Karpas-422 (cell line): Measurements from ENCODE around the gene ARL2BP. TPM values are rescaled to one million over a fixed set of nuclear protein-coding genes. Genes with fewer than 3 reads are reported as not detected.

Experiments
- DNase-seq: peaks from one replicate; pipeline ENCODE4 v3.0.0-alpha.2; 2015
- H2AFZ ChIP-seq: fragments of 200-600 bp; sonication (generic); 2 replicates; pipeline ENCODE4 v1.6.1; 2014; ENCODE audit warnings: antibody characterized with exemption, low read length, mixed read lengths
- H3K27ac ChIP-seq: fragments of 200-600 bp; sonication (generic); 2 replicates; pipeline ENCODE4 v1.5.1; 2014; ENCODE audit warnings: mild to moderate bottlenecking, low read length, moderate library complexity
- H3K27me3 ChIP-seq: fragments of 200-600 bp; sonication (generic); 2 replicates; pipeline ENCODE4 v1.6.1; 2014; ENCODE audit warnings: low read length, mixed read lengths
- H3K36me3 ChIP-seq: fragments of 200-600 bp; sonication (generic); 2 replicates; pipeline ENCODE4 v1.6.1; 2014; ENCODE audit warnings: low read length, mixed read lengths; ENCODE audit not compliant: insufficient read depth
- H3K4me1 ChIP-seq: fragments of 200-600 bp; sonication (generic); 2 replicates; pipeline ENCODE4 v1.6.1; 2014; ENCODE audit warnings: mild to moderate bottlenecking, low read length, mixed read lengths
- H3K4me2 ChIP-seq: fragments of 200-600 bp; sonication (generic); 2 replicates; pipeline ENCODE4 v1.6.1; 2014; ENCODE audit warnings: low read length, low read depth, mild to moderate bottlenecking; ENCODE audit not compliant: poor library complexity, severe bottlenecking
- H3K4me3 ChIP-seq: fragments of 200-600 bp; sonication (generic); 2 replicates; pipeline ENCODE4 v1.5.1; 2014; ENCODE audit warnings: mild to moderate bottlenecking, antibody characterized with exemption, low read length, mixed read lengths
- H3K79me2 ChIP-seq: fragments of 200-600 bp; sonication (generic); 2 replicates; pipeline ENCODE4 v1.6.1; 2014; ENCODE audit warnings: mild to moderate bottlenecking, low read length, mixed read lengths
- H3K9ac ChIP-seq: fragments of 200-600 bp; sonication (generic); 2 replicates; pipeline ENCODE4 v1.6.0; 2014; ENCODE audit warnings: low read length
- H3K9me2 ChIP-seq: fragments of 200-600 bp; sonication (generic), shearing (Covaris generic); replicated peaks from 2 replicates; pipeline ENCODE4 v1.6.0; 2014; ENCODE audit warnings: mild to moderate bottlenecking, low read length, moderate library complexity; ENCODE audit not compliant: insufficient read depth
- H3K9me3 ChIP-seq: fragments of 300-700, 200-600 bp; sonication (generic); 2 replicates; pipeline ENCODE4 v1.6.1; 2014; ENCODE audit warnings: low read length, mixed read lengths
- H4K20me1 ChIP-seq: fragments of 200-600 bp; sonication (generic); 2 replicates; pipeline ENCODE4 v1.6.1; 2014; ENCODE audit warnings: mild to moderate bottlenecking, antibody characterized with exemption, low read length, low read depth; ENCODE audit not compliant: insufficient read depth
- total RNA-seq: library from RNA; depleted of rRNA; stranded (reverse); fragments of >200 nt; shearing (Covaris generic); gene quantifications from 2 replicates; pipeline ENCODE4 v1.2.3, GENCODE V29; 2014; ENCODE audit warnings: low replicate concordance

ARL2BP gene
- total RNA-seq, 1 experiment from 2014 or later: 96.8 TPM

DNA sequence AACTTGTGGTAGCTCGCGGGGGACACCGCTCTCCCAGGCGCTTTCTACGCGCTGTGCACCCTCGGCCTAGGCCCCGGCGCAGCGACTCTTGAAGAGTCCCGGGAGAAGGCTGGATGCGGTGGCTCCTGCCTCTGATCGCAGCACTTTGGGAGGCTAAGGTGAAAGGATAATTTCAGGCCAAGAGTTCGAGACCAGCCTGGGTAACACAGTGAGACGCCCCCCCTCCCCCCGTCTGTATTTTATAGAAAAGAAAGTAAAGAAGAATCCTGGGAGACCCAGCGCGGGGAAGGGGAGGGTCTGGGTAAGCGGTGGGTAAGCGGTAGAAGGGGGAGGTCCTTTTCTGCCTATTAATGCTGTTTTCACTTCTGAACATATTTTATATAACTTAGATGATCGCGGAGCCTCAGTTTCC, 39.9 kb downstream of the ARL2BP start:
- Histone ChIP-seq H3K4me3 (no peak overlapping the region), H4K20me1 (no peaks in the 10 kb centered on the region), H3K9ac (no peak overlapping the region), H2AFZ (no peak overlapping the region), H3K79me2 (no peaks in the 10 kb centered on the region), H3K27ac (no peak overlapping the region), H3K4me1 (no peaks in the 10 kb centered on the region), H3K9me3 (no peaks in the 10 kb centered on the region), H3K27me3 (no peaks in the 10 kb centered on the region), H3K9me2 (no peaks in the 10 kb centered on the region), H3K4me2 (no peak overlapping the region), H3K36me3 (no peaks in the 10 kb centered on the region)
- DNase-seq: no peak

DNA sequence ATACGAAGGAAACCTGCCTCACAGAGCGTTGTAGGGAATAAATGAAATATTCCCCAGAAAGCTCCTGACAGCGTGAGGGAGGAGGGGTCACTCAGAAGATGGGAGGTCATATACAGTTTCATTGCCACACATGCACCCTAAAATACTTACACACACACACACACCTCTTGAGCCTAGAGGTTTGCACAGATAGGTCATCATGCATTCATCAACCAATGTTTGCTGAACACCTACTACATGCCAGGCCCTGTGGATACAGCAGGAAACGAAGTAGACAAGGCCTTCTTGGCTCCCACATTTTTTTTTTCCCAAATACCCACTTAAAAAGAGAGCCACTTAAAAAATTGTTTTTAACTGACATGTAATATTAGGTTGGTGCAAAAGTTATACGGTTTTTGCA, 40.3 kb downstream of the ARL2BP start:
- no peak overlapping the region for H3K4me2 ChIP-seq

DNA sequence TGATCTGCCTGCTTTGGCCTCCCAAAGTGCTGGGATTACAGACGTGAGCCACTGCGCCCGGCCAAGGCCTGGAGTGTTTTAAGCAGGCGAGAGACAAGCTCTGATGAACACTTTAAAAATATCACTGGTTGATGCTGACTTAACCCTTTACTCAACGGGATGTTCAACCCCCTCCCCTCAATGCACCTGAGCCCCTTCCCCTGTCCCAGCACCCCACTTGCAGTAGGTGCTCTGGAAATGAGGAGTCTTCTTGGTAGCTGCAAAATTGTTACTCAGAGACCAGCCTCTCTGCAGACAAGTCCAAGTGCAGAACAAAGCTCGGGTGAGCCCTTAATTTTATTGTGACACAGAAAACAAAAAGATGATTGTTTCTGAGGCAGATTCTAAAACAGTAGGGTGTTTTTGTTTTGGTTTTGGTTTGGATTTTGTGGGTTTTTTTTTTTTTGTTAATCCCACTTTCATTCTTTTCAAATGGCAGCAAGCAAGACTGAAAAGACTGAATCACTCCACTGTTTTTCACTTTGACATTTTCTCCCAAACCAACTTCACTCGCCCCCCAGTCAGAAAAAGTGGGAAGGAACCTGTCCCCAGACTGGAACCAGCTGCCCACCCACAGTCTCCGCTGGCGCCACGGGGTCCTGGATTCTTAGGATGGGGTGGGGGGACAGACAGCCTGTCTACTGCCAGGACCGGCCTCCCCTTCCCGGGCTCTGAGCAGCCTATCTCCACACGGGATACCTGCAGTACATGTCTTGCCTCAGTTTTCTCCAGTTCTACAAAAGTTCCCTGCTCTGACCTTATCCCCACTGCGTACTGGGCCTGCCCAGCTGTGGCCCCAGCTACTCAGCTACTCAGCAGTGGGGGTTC, 44.6 kb downstream of the ARL2BP start:
- Histone ChIP-seq H3K79me2 (no peaks in the 10 kb centered on the region), H3K27ac (no peak overlapping the region), H4K20me1 (no peaks in the 10 kb centered on the region), H3K4me3 (no peak overlapping the region), H3K4me2 (no peak overlapping the region), H3K4me1 (no peaks in the 10 kb centered on the region), H3K9me2 (no peaks in the 10 kb centered on the region), H3K36me3 (no peaks in the 10 kb centered on the region), H3K27me3 (no peaks in the 10 kb centered on the region), H3K9me3 (no peaks in the 10 kb centered on the region), H2AFZ (no peak overlapping the region), H3K9ac (no peak overlapping the region)
- DNase-seq: no peak

More for the DNA sequence above, 40.3 kb downstream of the ARL2BP start:
- no peaks in the 10 kb centered on the region for H3K9me3 ChIP-seq
- H3K4me1 ChIP-seq: no peaks in the 10 kb centered on the region
- H3K27ac ChIP-seq: no peak overlapping the region
- no peaks in the 10 kb centered on the region for H3K27me3 ChIP-seq
- H3K9me2 ChIP-seq: no peaks in the 10 kb centered on the region
- H4K20me1 ChIP-seq: no peaks in the 10 kb centered on the region
- no peak overlapping the region for H3K9ac ChIP-seq
- H3K79me2 ChIP-seq: no peaks in the 10 kb centered on the region
- H3K36me3 ChIP-seq: no peaks in the 10 kb centered on the region
- H2AFZ ChIP-seq: no peak overlapping the region
- H3K4me3 ChIP-seq: no peak overlapping the region
- no peak for DNase-seq

DNA sequence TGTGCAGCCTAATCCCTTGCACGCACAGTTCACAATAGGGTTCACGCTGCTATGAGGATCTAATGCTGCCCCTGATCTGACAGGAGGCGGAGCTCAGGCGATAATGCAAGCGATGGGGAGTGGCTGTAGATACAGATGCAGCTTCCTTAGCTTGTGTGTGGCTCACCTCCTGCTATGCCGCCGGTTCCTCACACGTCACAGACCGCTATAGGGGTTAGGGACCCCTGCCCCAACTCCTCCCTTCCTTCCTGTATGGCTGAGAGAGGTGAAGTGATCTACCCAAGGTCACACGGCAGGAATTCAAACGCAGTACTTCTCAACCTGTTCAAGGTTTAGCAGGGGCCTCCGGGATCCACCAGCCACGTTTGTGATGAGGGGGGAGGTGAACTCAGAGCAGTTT, 52.8 kb downstream of the ARL2BP start:
- Histone ChIP-seq H4K20me1 (no peaks in the 10 kb centered on the region), H3K9me2 (no peaks in the 10 kb centered on the region), H3K9me3 (no peaks in the 10 kb centered on the region), H3K27ac (no peak overlapping the region), H3K79me2 (no peaks in the 10 kb centered on the region), H3K9ac (peak overlapping the region; percentile 49), H3K4me3 (peak overlapping the region; percentile 64), H3K36me3 (no peaks in the 10 kb centered on the region), H3K4me1 (peaks cover 19% of the 10 kb centered on the region), H3K4me2 (peak overlapping the region; percentile 84), H2AFZ (peak overlapping the region; percentile 96), H3K27me3 (no peaks in the 10 kb centered on the region)
- peak; percentile 80 for DNase-seq

DNA sequence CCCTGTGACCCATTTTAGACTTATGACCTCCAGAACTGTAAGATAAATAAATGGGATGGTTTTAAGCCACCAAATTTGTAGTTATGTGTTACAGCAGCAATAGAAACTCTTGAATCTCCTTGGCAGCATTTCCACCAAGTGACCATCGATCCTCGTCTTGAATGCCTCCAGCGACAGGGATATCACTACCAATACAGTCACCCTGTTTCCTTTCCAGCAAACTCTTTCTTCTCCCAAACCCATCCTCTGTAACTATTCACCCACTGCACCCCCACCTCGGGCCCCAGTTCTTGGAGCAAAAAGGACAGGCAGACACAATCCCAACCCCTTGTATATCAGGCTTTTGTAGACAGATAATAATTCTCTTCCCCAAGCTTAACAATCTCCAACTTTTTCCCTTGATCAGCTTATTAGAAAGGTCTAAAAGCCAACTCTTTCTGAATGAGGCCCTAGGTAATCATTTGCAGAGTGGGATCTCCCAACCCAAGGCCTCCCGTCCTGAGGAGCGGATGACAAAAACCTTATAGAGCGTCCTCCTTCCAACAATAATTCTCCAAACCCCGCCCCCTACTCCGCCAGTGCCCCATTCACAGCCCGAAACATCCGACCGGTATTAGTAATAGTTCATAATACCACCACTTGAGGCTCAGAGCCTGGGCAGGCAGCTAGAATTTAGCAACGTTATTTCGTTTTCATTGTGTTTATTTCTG, 54.1 kb downstream of the ARL2BP start:
- H3K4me2 ChIP-seq: peak overlapping the region; percentile 72
- peak overlapping the region; percentile 33 for H2AFZ ChIP-seq
- H4K20me1 ChIP-seq: no peaks in the 10 kb centered on the region
- no peaks in the 10 kb centered on the region for H3K79me2 ChIP-seq
- no peaks in the 10 kb centered on the region for H3K9me2 ChIP-seq
- H3K9me3 ChIP-seq: no peaks in the 10 kb centered on the region
- H3K9ac ChIP-seq: peak overlapping the region; percentile 67
- H3K4me1 ChIP-seq: peaks cover 19% of the 10 kb centered on the region
- DNase-seq: no peak
- no peaks in the 10 kb centered on the region for H3K27me3 ChIP-seq
- peak overlapping the region; percentile 67 for H3K4me3 ChIP-seq
- no peak overlapping the region for H3K27ac ChIP-seq
- H3K36me3 ChIP-seq: no peaks in the 10 kb centered on the region

DNA sequence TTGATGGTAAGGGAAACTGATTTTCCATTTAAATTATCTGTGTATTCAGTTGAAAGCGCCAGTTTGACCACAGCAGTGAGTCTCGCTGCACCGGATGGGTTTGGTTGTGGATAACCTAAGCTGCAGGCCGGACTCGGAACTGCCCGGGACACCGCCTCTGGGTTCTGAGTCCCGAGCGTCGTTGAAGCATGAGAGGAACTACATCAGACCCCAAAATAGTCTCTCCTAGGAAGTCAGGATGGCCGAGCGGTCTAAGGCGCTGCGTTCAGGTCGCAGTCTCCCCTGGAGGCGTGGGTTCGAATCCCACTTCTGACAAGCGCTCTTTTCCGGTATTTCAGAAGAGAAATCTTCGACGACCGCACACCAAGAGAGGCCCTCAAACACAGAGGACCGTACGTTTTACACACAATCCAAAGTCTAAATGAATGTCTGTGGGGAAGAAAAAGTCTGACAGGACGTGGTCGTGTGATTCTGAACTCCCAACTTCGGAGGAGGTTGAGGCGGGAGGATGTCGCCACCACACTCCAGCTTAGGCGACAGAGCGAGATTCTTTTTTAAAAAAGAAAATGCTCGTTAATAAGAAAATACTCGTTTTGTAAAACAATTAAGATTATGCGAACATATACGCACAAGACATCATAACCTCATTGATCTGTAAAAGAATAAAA, 54.8 kb downstream of the ARL2BP start:
- Histone ChIP-seq H3K36me3 (no peaks in the 10 kb centered on the region), H3K9me2 (no peaks in the 10 kb centered on the region), H2AFZ (peak overlapping the region; percentile 33), H3K79me2 (no peaks in the 10 kb centered on the region), H3K9me3 (no peaks in the 10 kb centered on the region), H4K20me1 (no peaks in the 10 kb centered on the region), H3K4me2 (peak overlapping the region; percentile 72), H3K4me1 (peaks cover 19% of the 10 kb centered on the region), H3K9ac (peak overlapping the region; percentile 67), H3K4me3 (peak overlapping the region; percentile 67), H3K27me3 (no peaks in the 10 kb centered on the region), H3K27ac (peak overlapping the region; percentile 31; the same call in 1 of the 2 replicates)
- peak; percentile 92 for DNase-seq

DNA sequence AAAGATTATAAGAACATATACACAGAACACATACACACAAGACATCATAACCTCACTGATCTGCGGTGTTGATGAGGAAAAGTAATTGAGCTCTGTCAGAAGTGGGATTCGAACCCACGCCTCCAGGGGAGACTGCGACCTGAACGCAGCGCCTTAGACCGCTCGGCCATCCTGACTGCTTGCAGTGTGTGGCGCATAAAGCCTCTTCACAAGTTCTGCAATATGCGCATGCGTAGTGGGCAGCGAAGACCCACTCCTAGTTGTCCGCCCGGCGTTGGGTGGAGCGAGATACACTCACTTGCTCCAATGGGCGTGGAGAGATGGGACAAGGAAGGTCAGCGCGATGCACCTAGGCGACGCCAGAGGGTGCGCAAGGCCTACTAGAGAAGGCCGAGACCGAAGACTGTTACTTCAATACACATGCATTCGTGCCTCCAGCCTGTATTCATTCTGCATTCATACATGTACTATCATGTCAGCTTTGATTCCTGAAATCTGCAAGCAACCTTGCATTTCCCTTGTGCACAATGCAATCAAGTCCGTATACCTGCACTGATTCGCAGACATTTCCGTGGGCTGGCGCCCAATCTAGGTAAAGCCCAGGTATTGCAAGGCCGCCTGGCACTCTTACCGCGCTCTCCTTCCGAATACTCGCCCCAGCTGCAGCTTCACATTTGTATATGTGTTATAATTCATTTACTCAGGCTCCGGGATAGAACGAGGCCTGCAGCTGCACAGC, 55.5 kb downstream of the ARL2BP start:
- peak overlapping the region; percentile 67 for H3K9ac ChIP-seq
- peak overlapping the region; percentile 67 for H3K4me3 ChIP-seq
- no peaks in the 10 kb centered on the region for H3K36me3 ChIP-seq
- no peaks in the 10 kb centered on the region for H3K27me3 ChIP-seq
- H3K9me2 ChIP-seq: no peaks in the 10 kb centered on the region
- no peaks in the 10 kb centered on the region for H4K20me1 ChIP-seq
- peak overlapping the region; percentile 31; the same call in 1 of the 2 replicates for H3K27ac ChIP-seq
- DNase-seq: peak; percentile 99
- H3K79me2 ChIP-seq: no peaks in the 10 kb centered on the region
- peak overlapping the region; percentile 72 for H3K4me2 ChIP-seq
- H3K4me1 ChIP-seq: peaks cover 19% of the 10 kb centered on the region
- peak overlapping the region; percentile 33; the same call in 1 of the 2 replicates for H2AFZ ChIP-seq
- H3K9me3 ChIP-seq: no peaks in the 10 kb centered on the region
